Upper lobe of left lung (tissue), 6 donors: ENCODE measurements around the gene FAM47E. TPM values are rescaled to one million over a fixed set of nuclear protein-coding genes. Genes with fewer than 3 reads are reported as not detected.

Source experiments
- ATAC-seq, 2 donors: fragments of 200-7000 bp; cut with Tn5 transposase; one replicate each; pipeline ENCODE4 v1.9.1; 2022; ENCODE audit warnings: mild to moderate bottlenecking in 2 of 2, moderate library complexity in 2 of 2; ENCODE audit not compliant: low FRiP score in 2 of 2
- DNase-seq, 2 donors: peaks; one replicate each; pipeline ENCODE4 v3.0.0-alpha.2; 2019 to 2020
- H3K27ac ChIP-seq, 4 donors: fragments of 200-600 bp; sonication (generic); one replicate each; pipeline ENCODE4 v1.5.1; 2016 to 2019
- H3K27me3 ChIP-seq, 4 donors: fragments of 200-600 bp; sonication (generic); one replicate each; pipeline ENCODE4 v1.5.1; 2017 to 2019
- H3K36me3 ChIP-seq, 4 donors: fragments of 200-600 bp; sonication (generic); one replicate each; pipeline ENCODE4 v1.5.1; 2016 to 2019
- H3K4me1 ChIP-seq, 4 donors: fragments of 200-600 bp; sonication (generic); one replicate each; pipeline ENCODE4 v1.5.1; 2018 to 2019
- H3K4me3 ChIP-seq, 4 donors: fragments of 200-600 bp; sonication (generic); one replicate each; pipeline ENCODE4 v1.5.1; 2017 to 2019; ENCODE audit warnings: mild to moderate bottlenecking in 2 of 4, moderate library complexity in 1 of 4
- H3K9me3 ChIP-seq, 4 donors: fragments of 200-600 bp; sonication (generic); one replicate each; pipeline ENCODE4 v1.5.1; 2018 to 2019
- CTCF ChIP-seq, 6 experiments: fragments of 450-650 bp in 4 of 6; fragments of 200-600 bp in 2 of 6; sonication (generic) in 2 of 6; IDR thresholded peaks; one replicate each; pipeline ENCODE4 v1.5.1; 2016 to 2019; ENCODE audit warnings: antibody characterized with exemption in 6 of 6
- EP300 ChIP-seq, 4 donors: sonication (generic); formaldehyde crosslinking; IDR thresholded peaks; one replicate each; pipeline ENCODE4 v1.5.1; 2017; ENCODE audit warnings: antibody characterized with exemption in 4 of 4, control low read depth in 2 of 4
- POLR2A ChIP-seq, 4 donors: fragments of 450-650 bp; IDR thresholded peaks; one replicate each; pipeline ENCODE4 v1.5.1; 2016 to 2017; ENCODE audit warnings: antibody characterized with exemption in 4 of 4, mild to moderate bottlenecking in 2 of 4
- POLR2AphosphoS5 ChIP-seq, 2 donors: sonication (generic); formaldehyde crosslinking; IDR thresholded peaks; one replicate each; pipeline ENCODE4 v1.5.1; 2017; ENCODE audit warnings: antibody characterized with exemption in 2 of 2
- WGBS, 2 donors: methylation state at CpG; one replicate each; pipeline ENCODE4 v1.1.5; 2017 to 2018; 5-methylcytosine and 5-hydroxymethylcytosine counted together
- total RNA-seq, 6 donors: library from RNA; depleted of rRNA in 4 of 6; stranded (reverse); fragments of >200 nt in 4 of 6; gene quantifications; one replicate each; pipeline versions ENCODE4 v1.1.0 to v1.2.1, GENCODE V29; 2016 to 2021
- donor health status: DM: no; HTN: no; CAD: no; lungs with moderate emphysema.
- donor health status: DM: no; HTN: yes; CAD: no; lungs with severe emphysema.

The FAM47E gene
- total RNA-seq, 6 donors from 2014 or later, result 4.0 to 17.5 (median 6.5) TPM

- no peak for DNase-seq
Measured at GRCh38 chr4:76301068-76301774, 49.7 kb downstream of the FAM47E start.

GRCh38 chr4:76301775-76302162, 50.2 kb downstream of the FAM47E start:
- TF ChIP-seq CTCF (IDR thresholded peaks at IDR 0.05) (no peak), EP300 (IDR thresholded peaks at IDR 0.05) (no peak), POLR2A (IDR thresholded peaks at IDR 0.05) (no peak), POLR2AphosphoS5 (IDR thresholded peaks at IDR 0.05) (no peak)
- H3K9me3 ChIP-seq, result peaks cover 0 to 7% (median 0%) of the 10 kb centered on the region in 4 donors
- H3K4me3 ChIP-seq, result no peak overlapping the region
- no peaks in the 10 kb centered on the region for H3K27me3 ChIP-seq
- H3K4me1 ChIP-seq, result peaks cover 12 to 23% (median 16%) of the 10 kb centered on the region in 4 donors
- 70 to 83% methylated on average over 1 of the region's 1 CpG for WGBS, 2 donors
- H3K36me3 ChIP-seq, result no peaks in the 10 kb centered on the region
- H3K27ac ChIP-seq, result peak overlapping the region in 2 of 4 donors; percentile 1 to 56
- DNase-seq (no peak), ATAC-seq (no peak)

More at GRCh38 chr4:76301068-76301774, 49.7 kb downstream of the FAM47E start:
- peak overlapping the region in 2 of 4 donors; percentile 1 to 56 for H3K27ac ChIP-seq
- peaks cover 12 to 23% (median 15%) of the 10 kb centered on the region in 4 donors for H3K4me1 ChIP-seq
- H3K4me3 ChIP-seq, result no peak overlapping the region
- TF ChIP-seq POLR2AphosphoS5 (IDR thresholded peaks at IDR 0.05), result no peak
- TF ChIP-seq CTCF (IDR thresholded peaks at IDR 0.05), result no peak
- no peak for TF ChIP-seq POLR2A (IDR thresholded peaks at IDR 0.05)
- no peak for TF ChIP-seq EP300 (IDR thresholded peaks at IDR 0.05)
- ATAC-seq, result peak in 1 of 2 donors; percentile 45
- no peaks in the 10 kb centered on the region for H3K27me3 ChIP-seq
- H3K9me3 ChIP-seq, result peaks cover 0 to 11% (median 0%) of the 10 kb centered on the region in 4 donors
- 91 to 97% methylated on average over 4 of the region's 4 CpGs for WGBS, 2 donors
- no peaks in the 10 kb centered on the region for H3K36me3 ChIP-seq

- Histone ChIP-seq H3K4me1 (peaks cover 13 to 32% (median 23%) of the 10 kb centered on the region in 4 donors), H3K9me3 (peaks cover 0 to 3% (median 0%) of the 10 kb centered on the region in 4 donors), H3K27ac (no peak overlapping the region), H3K36me3 (no peaks in the 10 kb centered on the region), H3K4me3 (no peak overlapping the region), H3K27me3 (no peaks in the 10 kb centered on the region)
- no peak for TF ChIP-seq POLR2A (IDR thresholded peaks at IDR 0.05)
- TF ChIP-seq EP300 (IDR thresholded peaks at IDR 0.05), result no peak
- TF ChIP-seq CTCF (IDR thresholded peaks at IDR 0.05), result no peak
- TF ChIP-seq POLR2AphosphoS5 (IDR thresholded peaks at IDR 0.05), result no peak
- ATAC-seq (no peak), DNase-seq (no peak)
- 65 to 73% methylated on average over 3 of the region's 3 CpGs for WGBS, 2 donors
Measured at GRCh38 chr4:76302826-76303438, 51.4 kb downstream of the FAM47E start.

- ATAC-seq, result no peak
- H3K4me1 ChIP-seq, result peaks cover 20 to 28% (median 26%) of the 10 kb centered on the region in 4 donors
- DNase-seq, result no peak
- no peak for TF ChIP-seq EP300 (IDR thresholded peaks at IDR 0.05)
- WGBS, 2 donors, result 65 to 67% methylated on average over 7 of the region's 7 CpGs
- no peaks in the 10 kb centered on the region for H3K27me3 ChIP-seq
- peaks cover 0 to 6% (median 2%) of the 10 kb centered on the region in 4 donors for H3K36me3 ChIP-seq
- H3K4me3 ChIP-seq, result peak overlapping the region in 3 of 4 donors; percentile 66 to 91 (median 71)
- peak overlapping the region in 3 of 4 donors; percentile 7 to 91 (median 90) for H3K27ac ChIP-seq
- H3K9me3 ChIP-seq, result no peaks in the 10 kb centered on the region
Measured at GRCh38 chr4:76305033-76305687, 53.6 kb downstream of the FAM47E start.
